NOMO-1 (cell line): ENCODE data around the gene NOX1.
"Not testable (repeated sequence)": the region's sequence is repeated elsewhere in the genome, so short reads cannot be mapped to it uniquely, and the experiment has no call there.

ENCODE experiments used
- DNase-seq, 2 experiments: peaks; one replicate each; lab custom pipeline; 2025; ENCODE audit not compliant: unreplicated experiment in 2 of 2; lab: John Stamatoyannopoulos, UW

The NOX1 gene

DNA sequence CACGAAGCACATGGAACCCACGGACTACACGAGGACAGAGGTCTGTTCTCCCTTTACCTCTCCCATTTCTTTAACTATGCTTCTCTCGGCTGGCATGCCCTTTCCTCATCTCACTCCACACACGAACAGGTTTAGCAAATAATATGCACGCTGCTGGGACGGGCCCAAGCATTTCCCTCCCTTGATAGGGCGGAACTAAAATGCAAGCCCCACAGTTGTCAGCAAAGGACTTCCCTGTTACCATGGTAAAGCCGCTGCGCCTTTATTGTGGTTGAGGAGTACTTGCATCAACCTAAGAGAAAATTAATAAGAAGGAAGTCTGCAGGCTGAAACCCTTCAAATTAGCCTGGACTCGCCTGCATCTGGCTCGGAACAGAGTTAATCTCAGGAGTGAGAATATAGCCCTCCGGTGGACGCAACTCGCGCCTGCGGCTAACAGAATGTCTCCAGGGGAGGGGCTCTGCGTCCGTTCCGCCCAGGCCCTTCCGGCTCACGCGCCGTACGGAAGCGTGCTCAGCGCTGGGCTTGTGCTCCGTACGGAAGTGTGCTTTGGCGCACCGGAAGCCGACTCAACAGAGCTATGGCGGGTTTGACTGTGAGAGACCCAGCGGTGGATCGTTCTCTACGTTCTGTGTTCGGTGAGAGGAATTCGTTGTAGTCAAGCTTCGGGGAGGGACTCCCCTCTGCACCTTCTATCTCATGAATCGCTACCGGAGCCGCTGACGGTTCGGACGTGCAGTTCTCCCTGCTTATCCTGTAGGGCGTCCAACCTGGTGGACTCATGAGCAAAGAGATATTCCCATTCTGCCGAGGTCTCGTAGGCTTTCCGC, 54.1 kb downstream of the NOX1 start, which contains the start of gene CSTF2:
CSTF2 (plus strand) TSS at position 555 of the 830 bp plus-strand sequence; CDS start at position 581, 26 bp downstream.
- DNase-seq: peak; percentile 78 to 83

DNA sequence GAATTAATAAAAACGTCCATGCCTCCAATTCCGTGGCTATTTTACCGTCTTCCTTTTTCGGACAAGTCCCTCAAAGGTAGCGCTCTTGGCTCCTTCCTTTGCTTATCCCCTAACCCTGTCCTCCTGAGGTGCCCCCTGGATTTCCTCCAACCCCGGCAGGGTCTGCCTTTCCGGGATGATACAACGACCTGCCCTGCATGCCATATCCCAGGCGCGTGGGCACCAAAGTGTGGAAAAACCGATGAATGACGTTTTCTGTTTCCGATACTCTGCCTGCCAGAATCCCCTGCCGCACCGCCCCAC, 54.7 kb downstream of the NOX1 start:
- DNase-seq: no peak

DNA sequence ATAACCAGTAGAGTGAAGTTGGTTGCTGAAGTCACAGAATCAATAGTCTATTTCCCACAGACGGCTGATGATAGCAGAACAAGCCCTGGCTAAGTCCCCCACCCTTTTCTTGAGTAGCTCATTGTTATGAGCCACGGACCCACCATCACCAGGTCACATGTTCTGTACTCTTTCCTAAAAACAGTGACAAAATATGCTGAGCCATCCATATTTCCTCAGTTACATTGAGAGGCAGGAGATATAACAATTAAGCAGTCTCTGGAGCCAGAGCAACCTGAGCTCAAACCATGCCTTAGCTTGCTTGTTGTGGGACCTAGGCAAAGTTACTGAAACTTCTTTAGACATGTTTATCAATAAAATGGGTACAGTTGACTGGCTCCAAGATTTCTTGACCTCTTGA, 56.8 kb downstream of the NOX1 start:
- DNase-seq: no peak

DNA sequence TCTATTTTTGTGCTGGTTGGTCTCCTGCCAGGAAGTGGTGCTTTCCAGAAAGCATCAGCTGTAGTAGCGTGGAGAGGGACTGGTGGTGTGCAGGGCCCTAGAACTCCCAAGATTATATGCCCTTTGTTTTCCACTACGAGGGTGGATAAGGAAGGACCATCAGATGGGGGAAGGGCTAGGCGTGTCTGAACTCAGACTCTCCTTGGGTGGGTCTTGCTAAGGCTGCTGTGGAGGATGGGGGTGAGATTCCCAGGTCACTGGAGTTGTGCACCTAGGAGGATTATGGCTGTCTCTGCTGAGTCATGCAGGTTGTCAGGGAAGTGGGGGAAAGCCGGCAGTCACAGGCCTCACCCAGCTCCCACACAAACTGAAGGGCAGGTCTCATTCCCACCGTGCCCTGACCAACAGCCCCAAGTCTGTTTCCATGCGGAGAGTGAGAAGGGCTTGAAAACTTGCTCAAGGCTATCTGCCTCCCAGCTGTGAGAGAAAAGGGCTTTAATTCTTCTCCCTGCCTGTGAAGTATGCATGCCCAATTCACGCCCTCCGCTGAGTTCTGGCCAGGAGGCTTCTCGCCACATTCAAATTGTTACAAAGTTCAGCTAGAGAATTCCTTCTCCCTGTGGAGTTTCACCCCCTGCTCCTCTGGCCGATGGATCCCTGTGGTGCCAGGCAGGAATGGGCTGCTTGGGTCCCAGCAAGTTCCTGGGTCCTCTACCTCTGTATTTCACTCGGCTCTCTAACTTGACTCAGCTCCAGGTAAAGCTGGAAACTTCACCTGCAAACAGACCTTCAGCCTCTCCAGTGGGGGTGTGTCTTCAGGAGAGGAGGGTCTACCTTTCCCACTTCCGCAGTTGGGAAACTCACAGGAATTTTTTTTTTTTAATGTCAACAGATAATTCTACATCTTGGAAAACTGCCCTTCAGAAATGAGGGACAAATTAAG, 61.7 kb downstream of the NOX1 start:
- no peak for DNase-seq

DNA sequence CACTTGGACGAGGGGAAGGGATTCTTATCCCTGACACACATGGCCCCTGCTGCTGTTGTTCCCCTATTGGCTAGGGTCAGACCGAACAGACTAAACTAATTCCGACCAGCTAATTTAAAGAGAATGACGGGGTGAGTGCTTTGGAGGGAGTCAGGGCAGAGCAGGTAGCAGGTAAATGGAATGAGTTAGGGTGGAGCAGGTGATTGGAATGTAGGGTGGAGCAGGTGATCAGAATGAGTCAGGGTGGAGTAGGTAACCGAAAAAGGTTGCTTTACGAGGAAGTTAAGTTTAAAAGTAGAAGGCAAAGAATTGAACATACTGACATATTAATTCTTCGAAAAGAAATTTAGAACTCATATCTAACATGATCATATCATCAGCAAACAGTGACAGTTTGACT, 65.9 kb downstream of the NOX1 start:
- not testable (repeated sequence) for DNase-seq

DNA sequence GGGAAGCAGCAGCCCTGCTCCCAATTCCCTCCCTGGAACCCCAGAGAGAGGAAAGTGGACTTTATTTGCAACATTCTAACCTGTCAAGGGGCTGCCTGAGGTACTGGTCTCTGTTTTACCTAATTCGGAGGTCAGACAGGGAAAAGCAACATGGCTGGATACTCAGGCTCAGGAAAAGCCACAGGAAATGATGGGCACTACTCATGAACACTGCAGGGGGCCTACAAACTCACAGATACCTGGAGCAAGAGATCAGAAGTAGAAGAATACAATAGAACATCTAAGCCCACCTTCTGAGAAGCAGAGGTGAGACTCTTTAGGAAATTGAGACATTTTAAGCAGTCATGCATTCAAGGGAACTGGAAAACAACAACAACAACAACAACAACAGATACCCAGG, 69.4 kb downstream of the NOX1 start:
- no peak for DNase-seq

DNA sequence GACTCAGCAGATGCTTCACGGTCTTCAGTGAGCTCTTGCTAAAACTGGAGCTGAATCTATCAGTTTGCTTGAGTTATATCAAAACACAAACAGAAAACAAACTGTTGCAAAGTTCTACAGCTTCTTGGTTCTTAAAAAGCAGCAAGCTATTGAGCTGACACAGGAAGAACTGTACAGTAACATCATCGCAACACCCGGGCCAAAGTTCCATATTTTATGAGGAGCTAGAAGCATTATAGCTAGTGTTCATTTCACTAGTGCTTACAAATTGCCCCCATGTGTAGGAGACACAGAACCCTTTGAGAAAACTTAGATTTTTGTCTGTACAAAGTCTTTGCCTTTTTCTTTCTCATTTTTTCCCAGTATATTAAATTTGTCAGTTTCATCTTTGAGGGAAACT, 71.3 kb downstream of the NOX1 start:
- no peak for DNase-seq

DNA sequence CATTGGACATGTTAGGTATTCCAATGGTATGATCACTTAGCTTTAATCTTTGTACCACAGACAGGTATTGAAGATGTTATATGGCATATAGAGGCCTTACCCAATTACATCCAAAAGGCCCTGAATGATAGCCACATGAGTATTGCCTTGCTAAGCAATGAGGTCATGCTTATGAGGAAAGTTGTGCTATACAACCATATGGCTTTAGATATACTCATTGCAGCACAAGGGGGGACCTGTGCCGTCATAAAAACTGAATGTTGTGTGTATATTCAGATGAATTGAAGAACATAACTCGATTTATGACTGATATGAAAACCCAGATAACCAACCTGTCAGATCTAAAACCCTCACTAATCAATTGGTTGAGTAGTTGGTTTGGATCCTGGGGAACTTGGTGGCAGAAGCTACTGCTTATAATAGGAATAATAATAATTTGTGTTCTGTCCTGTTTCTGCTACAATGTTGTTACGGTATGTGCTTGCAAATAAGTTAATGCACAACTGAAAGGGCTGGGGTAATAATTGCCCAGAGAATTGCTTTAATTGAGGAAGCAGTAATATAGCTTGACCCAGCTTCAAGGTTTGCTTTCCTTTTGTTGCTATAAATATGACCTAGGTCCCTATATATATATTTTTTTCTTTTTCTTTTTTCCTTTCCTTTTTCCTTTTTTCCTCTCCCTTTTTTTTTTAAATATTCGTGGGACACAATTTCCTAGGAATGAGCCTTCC, 75.5 kb downstream of the NOX1 start:
- no peak for DNase-seq

DNA sequence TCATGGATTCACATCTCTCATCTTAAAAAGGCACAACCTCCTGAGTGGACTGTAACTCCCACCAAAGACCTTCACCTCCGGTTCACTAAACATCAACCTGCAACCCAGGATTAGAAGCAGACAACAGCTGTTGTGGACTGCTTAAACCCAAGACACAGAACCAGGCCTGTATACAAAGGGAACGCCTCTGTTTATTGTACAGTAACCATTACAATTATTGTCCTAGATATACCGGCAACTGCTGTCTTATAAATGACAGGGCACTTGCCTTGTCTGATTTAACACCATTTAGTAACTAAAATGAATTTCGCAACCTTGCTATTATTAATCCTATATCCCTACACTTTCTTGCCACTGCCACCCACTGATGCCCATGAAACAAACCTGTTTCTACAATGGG, 76.8 kb downstream of the NOX1 start:
- no peak for DNase-seq

DNA sequence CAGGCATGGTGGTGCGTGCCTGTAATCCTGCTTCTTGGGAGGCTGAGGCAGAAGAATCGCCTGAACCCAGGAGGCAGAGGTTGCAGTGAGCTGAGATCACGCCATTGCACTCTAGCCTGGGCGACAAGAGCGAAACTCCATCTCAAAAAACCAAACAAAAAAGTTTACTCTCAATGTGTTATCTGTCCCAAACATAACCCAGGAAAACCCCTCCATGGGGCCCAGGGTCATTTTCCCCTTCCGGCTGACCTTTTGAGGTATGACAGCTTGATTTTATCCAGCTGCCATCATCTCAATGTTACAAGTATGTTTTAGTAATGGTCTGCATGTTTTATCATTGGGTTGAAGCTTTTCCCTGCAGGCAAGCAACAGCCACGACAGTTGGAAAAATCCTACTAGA, 77.8 kb downstream of the NOX1 start:
- DNase-seq: not testable (repeated sequence)
